Inferior parietal cortex (tissue), 1 donor: ENCODE data around the gene ANKH.
"Not testable (repeated sequence)": the region's sequence is repeated elsewhere in the genome, so short reads cannot be mapped to it uniquely, and the experiment has no call there.

Source experiments
- DNase-seq: peaks from one replicate; pipeline ENCODE4 v3.0.0-alpha.2; 2016; ENCODE audit errors: extremely low spot score

ANKH gene

GRCh38 chr5:14882658-14883580 is 11.3 kb upstream of the ANKH start:
- DNase-seq: no peak

GRCh38 chr5:14881826-14882225 is 10.2 kb upstream of the ANKH start:
- DNase-seq: no peak

GRCh38 chr5:14880688-14881087 is 9.1 kb upstream of the ANKH start:
- no peak for DNase-seq

DNA sequence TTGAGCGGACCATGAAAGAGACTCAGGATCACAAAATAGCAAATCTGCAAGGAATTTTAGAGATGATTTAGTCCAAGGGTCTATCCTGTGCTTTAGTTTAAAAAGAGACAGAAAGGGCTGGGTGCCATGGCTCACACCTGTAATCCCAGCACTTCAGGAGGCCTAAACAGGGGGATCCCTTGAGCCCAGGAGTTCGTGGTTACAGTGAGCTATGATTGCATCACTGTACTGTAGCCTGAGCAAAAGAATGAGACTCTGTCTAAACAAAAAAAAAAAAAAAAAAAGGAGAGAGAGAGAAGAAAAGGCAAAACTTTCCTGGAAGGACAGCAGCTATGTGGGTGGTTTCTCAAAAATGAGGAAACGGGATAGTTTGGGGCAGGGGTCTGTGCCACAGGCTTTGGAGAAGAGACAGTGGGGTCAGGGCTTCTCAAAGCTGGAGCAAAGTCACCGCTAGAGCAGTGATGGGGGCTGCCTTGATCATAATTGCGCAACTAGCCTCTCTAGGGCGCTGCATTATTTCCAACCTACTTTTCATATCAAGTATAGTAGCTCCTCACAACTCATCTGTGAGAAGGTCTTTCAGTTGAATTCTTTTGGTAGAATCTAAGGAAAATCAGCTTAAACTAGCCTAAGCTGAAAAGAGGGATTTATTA is 8.5 kb upstream of the ANKH start:
- DNase-seq: no peak

- DNase-seq: no peak
These were observed 7.8 kb upstream of the ANKH start for GRCh38 chr5:14879393-14879792.

DNA sequence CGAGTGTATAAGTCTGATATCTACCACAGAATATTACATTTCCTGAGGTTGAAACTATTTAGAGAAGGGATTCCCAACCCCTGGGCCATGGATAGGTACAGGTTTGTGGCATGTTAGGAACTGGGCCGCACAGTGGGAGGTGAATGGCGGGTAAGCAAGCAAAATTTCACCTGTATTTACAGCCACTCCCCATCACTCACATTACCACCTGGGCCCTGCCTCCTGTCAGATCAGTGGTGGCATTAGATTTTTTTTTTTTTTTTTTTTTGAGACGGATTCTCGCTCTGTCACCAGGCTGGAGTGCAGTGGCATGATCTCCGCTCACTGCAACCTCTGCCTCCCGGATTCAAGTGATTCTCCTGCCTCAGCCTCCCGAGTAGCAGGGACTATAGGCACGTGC is 6.6 kb upstream of the ANKH start:
- not testable (repeated sequence) for DNase-seq

GRCh38 chr5:14876095-14876494 is 4.5 kb upstream of the ANKH start:
- DNase-seq: no peak

- no peak for DNase-seq
These were observed 2.2 kb upstream of the ANKH start for GRCh38 chr5:14873790-14874189.

DNA sequence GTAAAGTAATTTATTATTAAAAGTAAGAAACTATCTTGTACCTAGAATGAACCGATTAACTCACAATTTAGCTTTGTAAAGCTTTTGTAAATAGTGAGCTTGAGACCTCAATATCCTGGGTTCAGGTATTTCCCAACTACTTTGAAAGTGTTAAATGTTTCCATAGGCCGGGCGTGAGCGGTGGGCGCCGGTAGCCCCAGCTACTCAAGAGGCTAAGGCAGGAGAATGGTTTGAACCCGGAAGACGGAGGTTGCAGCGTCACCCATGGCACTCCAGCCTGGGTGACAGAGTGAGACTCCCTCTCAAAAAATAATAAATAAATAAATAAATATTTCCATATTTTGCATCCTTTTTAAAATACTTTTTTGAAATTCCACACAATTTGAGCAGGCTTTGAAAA is 1.5 kb upstream of the ANKH start:
- no peak for DNase-seq

DNA sequence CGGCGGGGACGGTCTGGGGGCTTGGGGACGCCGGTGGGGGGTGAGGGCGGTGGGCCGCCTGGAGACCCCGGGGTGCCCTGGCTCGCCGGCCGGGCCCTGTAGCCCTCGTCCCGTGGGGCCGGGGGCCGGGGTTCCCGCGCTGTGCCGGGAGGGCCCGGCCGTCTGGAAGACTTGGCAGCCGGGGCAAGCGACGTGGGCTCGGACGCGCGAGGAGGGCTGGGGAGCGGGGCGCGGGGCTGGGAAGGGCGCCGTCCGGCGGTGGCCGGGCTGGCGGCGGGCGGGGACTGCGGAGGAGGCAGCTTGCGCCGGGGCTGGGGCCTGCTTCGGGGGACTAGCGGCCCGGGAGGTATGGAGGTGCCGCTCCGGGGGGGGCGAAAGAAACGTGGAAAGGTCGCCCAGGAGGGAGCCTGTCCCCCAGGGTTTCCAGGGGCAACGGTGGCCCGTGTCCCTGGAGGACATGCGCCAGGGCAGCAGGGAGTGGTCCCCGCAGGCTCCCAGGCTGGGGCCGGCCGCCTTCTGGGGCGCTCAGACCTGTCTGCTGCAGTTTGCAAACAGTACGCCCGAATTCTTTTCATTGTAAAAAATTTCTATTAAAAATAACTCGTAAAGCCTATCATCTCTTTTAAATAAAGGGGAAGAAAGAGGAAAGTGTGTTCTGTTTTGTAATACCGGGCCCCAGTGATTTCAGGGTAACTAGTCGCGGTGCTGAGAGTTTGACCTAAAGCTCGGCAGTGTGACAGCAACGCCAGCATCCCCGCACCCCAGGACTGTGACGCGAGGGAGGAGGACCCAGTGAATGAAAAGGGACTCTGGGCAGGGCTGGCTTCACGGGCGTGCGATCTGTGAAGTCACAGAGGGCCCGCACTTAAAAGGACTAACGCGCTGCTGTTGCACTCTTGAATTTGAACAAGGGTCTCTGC is 752 bp upstream of the ANKH start:
- peak; percentile 43 for DNase-seq

DNA sequence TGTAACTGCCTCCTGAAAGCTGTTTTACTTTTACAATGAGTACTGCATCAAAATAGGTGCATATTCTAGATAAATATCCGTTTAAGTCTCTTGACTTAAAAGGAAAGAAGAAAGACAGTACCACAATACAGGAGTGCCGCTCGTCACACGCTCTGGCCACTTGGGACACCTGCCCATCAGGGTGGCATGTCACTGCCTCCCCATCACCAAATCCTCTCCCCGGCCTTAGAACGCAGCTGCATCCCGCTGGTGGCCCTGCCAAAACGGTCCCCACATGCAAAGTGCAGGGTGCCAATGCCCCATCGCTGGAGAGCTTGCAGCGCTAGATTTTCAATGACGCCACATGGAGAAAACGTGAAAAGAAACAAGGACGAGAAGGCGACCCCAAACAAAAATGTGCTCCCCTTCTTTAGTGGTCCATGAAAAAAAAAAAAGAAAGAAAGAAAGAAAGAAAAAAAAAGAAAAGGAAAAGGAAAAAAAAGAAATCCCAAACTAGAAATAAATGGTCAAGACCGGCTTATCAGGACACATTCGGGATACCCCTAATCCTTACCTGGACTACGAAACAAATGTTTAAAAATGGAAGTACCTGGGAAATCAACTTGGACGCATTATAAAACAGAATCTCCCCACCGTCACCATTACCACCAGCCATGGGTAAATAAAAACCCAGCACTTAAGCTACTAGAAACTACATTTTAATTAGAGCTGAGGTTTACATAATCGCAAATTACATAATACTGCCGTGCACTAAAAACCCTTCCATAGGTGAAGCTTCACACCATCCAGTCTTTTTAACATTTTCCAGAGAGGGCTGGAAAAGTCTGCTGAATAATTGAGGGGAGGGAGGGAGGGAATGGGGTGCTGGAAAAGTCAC is 1.0 kb downstream of the ANKH start:
- peak; percentile 38 for DNase-seq

- DNase-seq: no peak
These were observed 1.9 kb downstream of the ANKH start for GRCh38 chr5:14869668-14870164.

GRCh38 chr5:14869233-14869632 is 2.3 kb downstream of the ANKH start:
- no peak for DNase-seq

DNA sequence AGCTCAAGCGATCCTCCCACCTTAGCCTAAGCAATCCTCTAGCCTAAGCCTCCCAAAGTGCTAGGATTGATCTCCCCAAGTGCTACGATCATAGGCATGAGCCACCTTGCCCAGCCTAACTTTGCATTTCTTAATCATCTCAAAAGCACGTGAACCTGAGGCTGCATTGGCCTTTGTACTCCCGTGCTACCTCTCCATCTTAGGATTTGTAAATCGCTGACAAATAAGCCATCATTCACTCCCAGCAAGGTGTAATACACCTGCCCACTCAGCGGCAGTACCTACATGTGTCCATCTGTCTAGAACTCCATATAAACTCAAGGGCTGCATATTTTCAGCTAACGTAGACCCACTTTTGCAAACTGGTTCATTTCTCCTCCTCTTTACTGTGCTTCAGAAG is 2.8 kb downstream of the ANKH start:
- no peak for DNase-seq

- no peak for DNase-seq
These were observed 7.3 kb downstream of the ANKH start for GRCh38 chr5:14864181-14864812.

- DNase-seq: no peak
These were observed 8.5 kb downstream of the ANKH start for GRCh38 chr5:14863105-14863504.

DNA sequence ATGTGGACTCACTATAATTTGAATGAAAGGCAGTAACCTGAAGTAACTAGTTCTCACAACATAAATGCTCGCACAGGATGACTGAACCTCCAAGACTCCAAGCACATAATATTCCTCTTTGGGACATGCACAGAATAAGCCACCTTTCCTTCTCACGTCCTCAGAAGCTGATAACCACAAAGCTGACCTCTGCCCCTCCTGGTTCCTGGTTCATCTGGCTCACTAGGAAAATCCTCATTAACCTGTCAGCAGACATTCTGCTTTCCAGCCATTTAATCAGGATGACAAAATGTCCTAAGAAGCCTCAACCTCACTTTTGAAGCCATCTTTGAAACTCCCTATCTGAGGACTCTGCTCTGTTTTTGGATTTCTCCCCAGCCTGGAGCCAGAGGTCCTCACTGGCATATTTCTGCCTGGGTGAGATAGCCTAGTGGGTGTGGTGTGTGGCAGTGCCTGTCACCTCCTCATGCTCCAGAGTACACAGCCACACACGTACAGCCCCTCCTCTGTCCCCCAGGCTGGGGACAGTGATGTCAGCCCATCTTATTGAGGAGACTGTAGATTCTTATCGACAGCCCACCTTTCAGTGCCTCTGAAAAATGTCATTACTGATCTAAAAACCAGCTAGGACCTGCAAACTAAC is 10.3 kb downstream of the ANKH start:
- no peak for DNase-seq

DNA sequence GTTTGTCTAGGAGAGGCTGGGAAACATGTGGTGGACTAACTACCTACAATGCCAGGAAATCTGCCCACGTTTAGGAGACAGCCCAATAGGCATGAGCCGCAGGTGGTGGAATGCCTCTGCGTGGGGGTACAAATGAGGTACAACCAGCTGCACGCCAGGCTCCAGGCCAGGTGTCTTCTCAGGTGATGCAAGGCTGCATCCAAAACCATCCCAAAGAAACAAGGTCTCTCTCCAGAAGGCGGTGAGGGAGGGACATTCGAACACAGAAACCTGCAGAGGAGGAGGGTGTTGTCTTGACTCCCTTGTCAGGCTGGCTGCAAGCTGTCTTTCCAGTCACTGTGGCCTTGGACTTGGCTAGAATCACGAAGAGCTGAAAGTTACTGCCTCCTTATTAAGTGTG is 11.6 kb downstream of the ANKH start:
- DNase-seq: no peak

DNA sequence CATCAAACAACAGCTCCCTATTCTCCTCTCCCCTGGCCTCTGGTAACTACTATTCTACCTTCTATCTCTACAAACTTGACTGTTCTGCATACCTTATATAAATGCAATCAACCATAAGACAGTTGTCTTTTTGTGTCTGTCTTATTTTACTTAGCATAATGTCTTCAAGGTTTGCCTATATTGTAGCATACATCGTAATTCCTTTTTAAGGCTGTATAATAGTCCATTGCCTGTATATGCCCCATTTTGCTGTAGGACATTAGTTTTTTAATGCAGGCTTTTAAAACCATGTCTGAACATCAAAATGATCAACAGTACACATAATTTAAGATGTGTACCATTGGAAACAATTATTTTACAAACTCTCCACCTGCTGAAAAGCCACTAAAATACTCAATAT is 12.4 kb downstream of the ANKH start:
- DNase-seq: no peak

GRCh38 chr5:14855366-14855765 is 16.2 kb downstream of the ANKH start:
- no peak for DNase-seq
